ENCODE measurements around the gene TCF7L1. TPM values are rescaled to one million over a fixed set of nuclear protein-coding genes. Genes with fewer than 3 reads are reported as not detected.

The TCF7L1 gene
- total RNA-seq, 1 experiment from 2014 or later = 2.8 TPM

DNA sequence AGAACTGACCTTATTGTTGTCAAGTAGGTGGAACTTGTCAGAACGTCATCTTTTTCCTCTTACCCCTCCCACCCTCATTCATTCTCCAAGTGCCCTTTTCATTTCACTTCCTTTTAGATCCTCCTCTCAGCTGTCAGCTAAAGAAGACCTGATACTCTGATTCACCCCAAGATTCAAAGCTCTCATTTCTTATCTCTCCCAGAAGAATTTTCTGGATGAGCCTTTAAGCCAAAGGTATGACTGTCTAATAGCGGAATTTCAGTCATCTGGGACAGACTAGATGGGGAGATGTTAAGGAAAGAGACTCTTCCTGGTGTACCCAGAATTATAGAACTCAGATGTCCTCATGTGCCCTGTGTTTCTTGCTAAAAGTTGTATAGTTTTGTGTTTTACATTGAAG, 53.9 kb downstream of the TCF7L1 start:
- Histone ChIP-seq H3F3A (ENCODE audit: insufficient read depth, low read depth) (no peaks in the 10 kb centered on the region), H3K4me2 (no peak overlapping the region), H3K27me3 (ENCODE audit: insufficient read depth, low read depth) (no peaks in the 10 kb centered on the region), H3K4me1 (replicated peaks; ENCODE audit: insufficient read depth) (no peaks in the 10 kb centered on the region; the same call in 1 of the 2 replicates), H2AFZ (no peak overlapping the region), H3K36me3 (ENCODE audit: low read depth) (no peaks in the 10 kb centered on the region), H3K9me3 (ENCODE audit: insufficient read depth, low read depth) (no peaks in the 10 kb centered on the region), H3K27ac (no peak overlapping the region), H3K79me2 (ENCODE audit: low read depth) (no peaks in the 10 kb centered on the region), H3K9me2 (ENCODE audit: insufficient read depth) (no peaks in the 10 kb centered on the region), H4K20me1 (ENCODE audit: insufficient read depth) (no peaks in the 10 kb centered on the region), H3K4me3 (no peak overlapping the region)
- no peak for TF ChIP-seq EZH2 (IDR thresholded peaks at IDR 0.05; ENCODE audit: low read depth)
- TF ChIP-seq, protein P1, sequence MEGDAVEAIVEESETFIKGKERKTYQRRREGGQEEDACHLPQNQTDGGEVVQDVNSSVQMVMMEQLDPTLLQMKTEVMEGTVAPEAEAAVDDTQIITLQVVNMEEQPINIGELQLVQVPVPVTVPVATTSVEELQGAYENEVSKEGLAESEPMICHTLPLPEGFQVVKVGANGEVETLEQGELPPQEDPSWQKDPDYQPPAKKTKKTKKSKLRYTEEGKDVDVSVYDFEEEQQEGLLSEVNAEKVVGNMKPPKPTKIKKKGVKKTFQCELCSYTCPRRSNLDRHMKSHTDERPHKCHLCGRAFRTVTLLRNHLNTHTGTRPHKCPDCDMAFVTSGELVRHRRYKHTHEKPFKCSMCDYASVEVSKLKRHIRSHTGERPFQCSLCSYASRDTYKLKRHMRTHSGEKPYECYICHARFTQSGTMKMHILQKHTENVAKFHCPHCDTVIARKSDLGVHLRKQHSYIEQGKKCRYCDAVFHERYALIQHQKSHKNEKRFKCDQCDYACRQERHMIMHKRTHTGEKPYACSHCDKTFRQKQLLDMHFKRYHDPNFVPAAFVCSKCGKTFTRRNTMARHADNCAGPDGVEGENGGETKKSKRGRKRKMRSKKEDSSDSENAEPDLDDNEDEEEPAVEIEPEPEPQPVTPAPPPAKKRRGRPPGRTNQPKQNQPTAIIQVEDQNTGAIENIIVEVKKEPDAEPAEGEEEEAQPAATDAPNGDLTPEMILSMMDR (conservative IDR thresholded peaks at IDR 0.05) = no peak
- no TSS peak for BruUV-seq (replicated peaks)
- POLR2A ChIA-PET (ENCODE audit: unreplicated experiment) = no interaction called here
- intact Hi-C loops (cut with micrococcal nuclease; ENCODE audit: unreplicated experiment) = no loop called here
- DNase-seq = no peak
- CTCF ChIA-PET = no interaction called here

DNA sequence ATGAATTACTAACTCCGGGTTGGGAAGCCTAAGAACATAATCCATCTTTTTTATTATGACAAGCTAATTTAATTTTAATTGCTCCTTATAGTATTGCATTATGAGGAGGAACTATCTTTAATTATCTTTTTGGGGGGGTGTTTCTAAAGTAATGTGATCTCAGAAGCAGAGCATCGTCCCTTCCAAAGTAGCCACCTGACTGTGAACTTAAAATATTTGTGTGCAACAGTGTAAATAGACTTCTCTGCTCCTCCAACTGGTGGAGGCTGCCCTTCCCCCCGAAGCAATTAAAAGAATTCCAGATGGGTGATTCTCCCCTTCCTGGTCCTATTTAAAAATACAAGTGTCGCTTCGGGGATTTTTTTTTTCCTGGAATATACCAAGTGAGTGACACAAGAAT, 55.7 kb downstream of the TCF7L1 start:
- Histone ChIP-seq H3K27ac (no peak overlapping the region), H3K36me3 (ENCODE audit: low read depth) (no peaks in the 10 kb centered on the region), H3K79me2 (ENCODE audit: low read depth) (no peaks in the 10 kb centered on the region), H3K4me3 (no peak overlapping the region), H3K27me3 (ENCODE audit: insufficient read depth, low read depth) (no peaks in the 10 kb centered on the region), H3K4me1 (replicated peaks; ENCODE audit: insufficient read depth) (no peaks in the 10 kb centered on the region; the same call in 1 of the 2 replicates), H3K9me2 (ENCODE audit: insufficient read depth) (no peaks in the 10 kb centered on the region), H3K4me2 (0 out of 2 replicates have a peak overlapping the region, but pooled peaks have one; percentile 10), H2AFZ (no peak overlapping the region), H3F3A (ENCODE audit: insufficient read depth, low read depth) (no peaks in the 10 kb centered on the region), H3K9me3 (ENCODE audit: insufficient read depth, low read depth) (no peaks in the 10 kb centered on the region), H4K20me1 (ENCODE audit: insufficient read depth) (no peaks in the 10 kb centered on the region)
- TF ChIP-seq EZH2 (IDR thresholded peaks at IDR 0.05; ENCODE audit: low read depth) = no peak
- TF ChIP-seq, protein P1 (conservative IDR thresholded peaks at IDR 0.05) = no peak
- ChIA-PET POLR2A (ENCODE audit: unreplicated experiment) (interaction anchor here (0.6 kb wide), 1 partner anchor 330 kb away, joined by 3 read pairs; no protein-coding TSS in a partner anchor), CTCF (no interaction called here)
- intact Hi-C loops (cut with micrococcal nuclease; ENCODE audit: unreplicated experiment) = no loop called here
- DNase-seq = peak in 1 of 2 experiments; percentile 58
- BruUV-seq (replicated peaks) = no TSS peak

DNA sequence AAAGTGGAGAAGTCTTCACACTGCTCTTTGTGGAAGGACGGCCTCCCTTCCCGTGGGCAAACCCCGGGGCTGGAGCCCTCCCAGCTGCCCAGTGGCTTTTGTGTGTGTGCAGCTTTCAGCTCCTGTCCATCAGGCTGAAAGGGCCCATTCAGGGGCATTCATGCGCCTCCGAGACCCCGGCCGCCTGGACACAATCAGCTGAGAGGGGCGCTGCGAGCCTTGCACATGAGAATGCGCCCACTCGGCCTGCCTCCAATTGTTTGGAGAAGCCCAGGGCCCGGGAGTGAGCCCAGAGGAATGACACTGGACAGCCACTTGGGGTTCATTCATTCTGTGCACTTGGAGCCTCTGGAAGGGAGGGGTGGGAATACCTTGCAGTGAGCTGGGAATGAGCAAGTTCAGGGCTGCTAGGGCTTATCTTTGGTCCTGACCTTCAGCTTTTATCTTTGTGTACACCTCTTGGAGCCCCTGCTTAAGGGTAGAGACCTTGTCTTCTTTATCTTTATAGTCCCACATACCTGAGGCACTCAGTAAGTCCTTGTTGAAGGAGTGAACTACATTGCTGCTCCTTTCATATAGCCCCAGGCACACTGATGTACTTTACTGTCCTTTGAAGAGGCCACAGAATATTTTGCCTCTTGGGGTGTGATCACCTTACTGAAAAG, 56.5 kb downstream of the TCF7L1 start:
- Histone ChIP-seq H3K27ac (no peak overlapping the region), H3K4me1 (replicated peaks; ENCODE audit: insufficient read depth) (no peaks in the 10 kb centered on the region; the same call in 1 of the 2 replicates), H3K79me2 (ENCODE audit: low read depth) (no peaks in the 10 kb centered on the region), H3K4me2 (0 out of 2 replicates have a peak overlapping the region, but pooled peaks have one; percentile 10), H4K20me1 (ENCODE audit: insufficient read depth) (no peaks in the 10 kb centered on the region), H2AFZ (no peak overlapping the region), H3K9me2 (ENCODE audit: insufficient read depth) (no peaks in the 10 kb centered on the region), H3K4me3 (no peak overlapping the region), H3K9me3 (ENCODE audit: insufficient read depth, low read depth) (no peaks in the 10 kb centered on the region), H3F3A (ENCODE audit: insufficient read depth, low read depth) (no peaks in the 10 kb centered on the region), H3K27me3 (ENCODE audit: insufficient read depth, low read depth) (no peaks in the 10 kb centered on the region), H3K36me3 (ENCODE audit: low read depth) (no peaks in the 10 kb centered on the region)
- no peak for DNase-seq
- CTCF ChIA-PET = no interaction called here
- POLR2A ChIA-PET (ENCODE audit: unreplicated experiment) = no interaction called here
- intact Hi-C loops (cut with micrococcal nuclease; ENCODE audit: unreplicated experiment) = no loop called here
- no TSS peak for BruUV-seq (replicated peaks)
- TF ChIP-seq EZH2 (IDR thresholded peaks at IDR 0.05; ENCODE audit: low read depth) = no peak
- TF ChIP-seq, protein P1 (conservative IDR thresholded peaks at IDR 0.05) = no peak
